Stimulated activated CD4-positive, alpha-beta T cell treated with anti-CD3 and anti-CD28 coated beads, Interleukin-12 subunit alpha, Interleukin-12 subunit beta, amount 100 ng/mL, for 48 hours (primary cell): ENCODE results near the gene CLEC4F.

Source experiments
- DNase-seq, 3 donors: peaks; one replicate each; pipeline ENCODE4 v3.0.0-alpha.2; 2020; ENCODE audit warnings: low read depth in 2 of 3, low spot score in 1 of 3

Gene CLEC4F

GRCh38 chr2:70789304-70790135 is 30.9 kb downstream of the CLEC4F start:
- DNase-seq: peak; percentile 62 to 74 (median 65)

- peak in 1 of 3 donors; percentile 28 for DNase-seq
Measured at GRCh38 chr2:70785137-70785911, 35.1 kb downstream of the CLEC4F start.

GRCh38 chr2:70784320-70784719 is 36.1 kb downstream of the CLEC4F start:
- no peak for DNase-seq

GRCh38 chr2:70779911-70780545 is 40.4 kb downstream of the CLEC4F start:
- no peak for DNase-seq

- no peak for DNase-seq
Measured at GRCh38 chr2:70779491-70779890, 40.9 kb downstream of the CLEC4F start.

DNA sequence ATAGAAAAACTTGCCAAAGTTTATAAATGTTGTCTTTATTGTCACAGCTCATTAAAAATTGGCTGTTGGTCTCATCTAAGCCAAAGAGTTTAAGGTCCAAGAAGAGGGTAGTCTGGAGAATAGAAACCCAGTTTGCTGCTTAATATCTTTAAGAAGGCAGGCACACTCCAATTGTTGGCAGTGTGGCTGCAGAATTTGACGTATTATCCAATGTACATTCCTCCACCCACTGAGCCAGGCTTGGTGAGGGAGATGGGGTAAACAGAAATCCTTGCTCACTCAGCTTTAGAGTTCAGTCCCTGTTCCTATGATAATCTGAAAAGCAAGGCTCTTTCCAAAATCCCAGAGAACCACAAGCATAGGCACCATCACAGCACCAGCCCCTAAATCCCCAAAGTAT is 41.7 kb downstream of the CLEC4F start:
- no peak for DNase-seq

DNA sequence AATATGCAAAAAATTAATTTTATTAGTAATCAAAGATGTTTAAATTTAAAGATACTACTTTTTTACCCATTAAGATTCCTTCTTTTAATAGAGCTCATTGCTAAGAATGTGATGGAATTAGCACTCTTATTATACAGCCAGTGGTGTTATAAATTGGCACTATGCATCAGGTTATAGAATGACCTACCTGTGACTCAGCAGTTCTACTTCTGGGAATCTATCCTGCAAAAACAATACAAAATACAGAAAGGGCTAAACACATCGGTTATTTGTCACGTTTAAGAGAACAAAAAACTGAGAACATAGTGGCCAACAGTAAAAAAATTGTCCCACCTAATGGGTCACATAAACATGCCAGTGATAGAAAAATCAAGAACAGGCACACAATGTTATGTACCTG is 42.9 kb downstream of the CLEC4F start:
- no peak for DNase-seq

- no peak for DNase-seq
Measured at GRCh38 chr2:70776266-70776665, 44.1 kb downstream of the CLEC4F start.

DNA sequence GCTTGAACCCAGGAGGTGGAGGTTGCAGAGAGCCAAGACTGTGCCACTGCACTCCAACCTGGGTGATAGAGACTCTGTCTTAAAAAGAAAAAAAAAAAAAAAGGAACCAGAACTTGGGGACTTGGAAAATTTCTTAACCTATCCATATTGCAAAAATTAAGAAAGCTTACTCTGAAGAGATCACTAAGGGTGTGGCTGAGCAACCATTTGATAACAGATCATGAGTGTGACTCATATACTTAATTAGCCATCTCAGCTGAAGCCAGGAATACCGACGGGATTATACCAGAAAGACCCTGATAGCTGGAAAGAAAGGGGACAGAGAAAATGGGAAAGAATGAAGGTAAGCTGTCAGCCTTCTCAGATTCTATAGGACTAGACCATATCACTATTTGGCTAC is 45.3 kb downstream of the CLEC4F start:
- no peak for DNase-seq

GRCh38 chr2:70772486-70773155 is 47.8 kb downstream of the CLEC4F start:
- DNase-seq: no peak

GRCh38 chr2:70771446-70771845 is 49.0 kb downstream of the CLEC4F start:
- no peak for DNase-seq

GRCh38 chr2:70769450-70769849 is 50.9 kb downstream of the CLEC4F start:
- DNase-seq: no peak

DNA sequence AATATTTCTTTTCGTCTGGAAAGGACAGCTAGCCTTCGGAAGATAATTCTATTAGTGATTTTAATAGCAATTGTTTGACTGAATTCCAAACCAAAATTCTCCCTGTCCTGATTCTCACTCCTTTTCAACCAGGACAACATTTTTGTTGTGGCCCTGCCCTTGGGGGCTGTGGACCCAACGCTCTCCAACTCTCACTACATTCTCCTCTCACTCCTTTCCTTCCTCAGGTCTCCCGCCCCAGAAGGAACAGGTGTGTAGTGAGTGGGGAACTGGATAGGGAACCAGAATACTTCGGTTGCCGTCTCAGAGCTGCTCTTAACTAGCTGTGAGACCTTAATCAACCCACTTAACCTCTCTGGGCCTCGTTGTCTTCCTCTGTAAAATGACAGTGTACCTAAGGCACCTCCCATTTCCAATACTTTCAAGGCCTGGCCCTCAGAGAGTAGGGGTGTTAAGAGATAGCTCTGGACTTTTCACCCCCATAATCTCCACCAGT is 51.8 kb downstream of the CLEC4F start:
- DNase-seq: no peak

DNA sequence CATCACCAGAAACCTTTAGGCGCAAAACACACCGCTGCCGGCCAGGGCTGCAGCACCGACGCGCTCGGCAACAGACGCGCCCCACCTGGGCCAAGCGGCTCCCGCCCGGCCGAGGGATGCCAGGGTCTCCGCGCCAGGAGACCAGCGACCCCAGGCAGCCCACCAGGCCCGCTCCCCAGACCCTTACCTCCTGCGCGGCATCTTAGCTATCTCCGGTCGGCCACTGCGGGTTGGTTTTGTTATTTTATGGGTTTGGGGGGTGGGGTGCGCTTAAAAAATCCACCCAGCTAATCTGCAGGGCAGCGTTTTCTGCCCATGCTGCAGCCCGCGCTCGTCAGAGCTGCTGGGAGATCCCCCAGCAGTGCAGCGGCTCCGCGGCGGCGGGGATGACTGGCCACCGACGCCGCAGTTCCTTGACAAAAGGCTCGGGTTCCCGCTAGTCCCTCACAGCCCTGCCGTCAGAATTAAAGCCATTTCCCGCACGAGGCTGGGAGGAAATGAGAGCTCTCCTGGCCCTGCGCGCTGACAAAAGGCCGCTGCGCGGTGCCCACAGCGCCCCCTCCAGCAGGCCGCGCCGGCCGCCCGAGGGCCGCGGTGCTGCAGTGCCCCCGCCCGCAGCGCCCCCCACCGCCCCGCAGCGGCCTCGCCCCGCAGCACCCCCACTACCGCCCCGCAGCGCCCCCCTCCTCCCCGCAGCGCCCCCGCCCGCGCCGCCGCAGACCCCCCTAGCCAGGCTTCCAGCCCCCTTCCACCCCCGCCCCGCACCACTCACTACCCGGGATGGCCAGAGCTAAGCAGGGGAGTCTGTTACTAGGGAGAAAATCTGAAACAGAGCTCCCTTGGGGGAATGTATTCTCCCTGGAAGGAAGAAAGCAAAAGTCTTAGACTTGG is 52.5 kb downstream of the CLEC4F start, which contains the start of gene ADD2:
TSS of gene ADD2 (minus strand) at position 502 of the 891 bp plus-strand sequence. CDS start 61,792 bp downstream, outside the sequence.
- DNase-seq: peak; percentile 11 to 56 (median 33)

GRCh38 chr2:70767079-70767698 is 53.2 kb downstream of the CLEC4F start:
- DNase-seq: no peak

- DNase-seq: no peak
Measured at GRCh38 chr2:70766357-70767078, 53.9 kb downstream of the CLEC4F start.

DNA sequence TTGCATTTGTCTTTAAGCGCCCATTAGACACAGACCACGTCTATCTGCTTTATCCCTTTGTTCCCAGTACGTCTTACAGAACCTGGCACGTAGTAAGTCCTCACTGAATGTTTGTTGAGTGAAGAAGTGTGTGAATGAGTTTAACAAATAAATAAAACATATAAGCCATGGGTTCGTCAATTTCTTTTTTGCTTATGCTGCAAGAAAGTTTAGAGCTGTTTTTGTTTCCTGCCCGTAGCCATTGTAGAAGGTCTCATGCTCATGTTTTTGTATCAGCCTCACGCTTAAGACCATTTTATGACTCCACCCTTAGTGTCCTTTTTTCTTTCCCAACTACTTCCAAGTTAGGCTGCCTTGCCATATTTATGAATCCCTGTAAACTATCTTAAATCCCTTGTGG is 54.9 kb downstream of the CLEC4F start:
- no peak for DNase-seq

DNA sequence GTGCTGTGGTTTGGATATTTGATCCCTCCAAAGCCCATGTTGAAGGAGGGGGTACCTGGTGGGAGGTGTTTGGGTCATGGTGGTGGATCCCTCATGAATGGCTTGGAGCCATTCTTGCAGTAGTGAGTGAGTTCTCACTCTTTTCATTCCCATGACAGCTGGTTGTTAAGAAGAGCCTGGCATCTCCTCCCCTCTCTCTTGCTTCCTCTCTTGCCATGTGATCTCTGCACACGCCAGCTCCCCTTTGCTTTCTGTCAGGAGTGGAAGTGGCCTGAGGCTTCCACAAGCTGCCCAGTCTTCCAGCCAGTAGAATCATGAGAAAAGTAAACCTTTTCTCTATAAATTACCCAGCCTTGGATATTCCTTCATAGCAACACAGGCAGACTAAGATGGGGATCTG is 61.0 kb downstream of the CLEC4F start:
- no peak for DNase-seq
